Mesothelial cell of epicardium (in vitro differentiated cells): ENCODE results near the gene TMEM131L. TPM values are rescaled to one million over a fixed set of nuclear protein-coding genes. Genes with fewer than 3 reads are reported as not detected.

Experiments used
- DNase-seq, 2 experiments: peaks; one replicate each; pipeline ENCODE4 v3.0.0; 2021; ENCODE audit warnings: low spot score in 2 of 2; ENCODE audit not compliant: unreplicated experiment in 2 of 2
- H3K27ac Mint-ChIP-seq: 2 replicates; pipeline ENCODE4 v1.8.0; 2021; ENCODE audit warnings: mixed read lengths
- H3K27me3 Mint-ChIP-seq: 2 replicates; pipeline ENCODE4 v1.8.0; 2021; ENCODE audit warnings: low read depth, mixed read lengths
- H3K36me3 Mint-ChIP-seq: 2 replicates; pipeline ENCODE4 v1.8.0; 2021; ENCODE audit warnings: mixed read lengths
- H3K4me1 Mint-ChIP-seq: 2 replicates; pipeline ENCODE4 v1.8.0; 2021; ENCODE audit warnings: mixed read lengths
- H3K4me3 Mint-ChIP-seq: 2 replicates; pipeline ENCODE4 v1.8.0; 2021; ENCODE audit warnings: mild to moderate bottlenecking, moderate library complexity, mixed read lengths
- H3K9me3 Mint-ChIP-seq: 2 replicates; pipeline ENCODE4 v1.8.0; 2021; ENCODE audit warnings: mixed read lengths
- CTCF ChIP-seq: fragments of 200-600 bp; sonication (generic); IDR thresholded peaks from one replicate; pipeline ENCODE4 v1.5.0; 2021; ENCODE audit warnings: antibody characterized with exemption; ENCODE audit not compliant: unreplicated experiment
- total RNA-seq: library from RNA; stranded (reverse); gene quantifications from 3 replicates; pipeline ENCODE4 v1.2.1, GENCODE V29; 2021

Gene TMEM131L
- total RNA-seq, 1 donor from 2014 or later, result 13.9 TPM

GRCh38 chr4:153589703-153590595 is 123.8 kb downstream of the TMEM131L start:
- Mint-ChIP-seq H3K9me3 (no peaks in the 10 kb centered on the region), H3K4me1 (peaks cover 22% of the 10 kb centered on the region), H3K36me3 (peaks cover 17% of the 10 kb centered on the region), H3K27me3 (no peaks in the 10 kb centered on the region), H3K4me3 (no peak overlapping the region), H3K27ac (no peak overlapping the region)
- TF ChIP-seq CTCF, result no peak
- DNase-seq, result no peak

- no peak for TF ChIP-seq CTCF
- H3K4me3 Mint-ChIP-seq, result no peak overlapping the region
- H3K27ac Mint-ChIP-seq, result no peak overlapping the region
Measured at GRCh38 chr4:153591441-153591840, 125.3 kb downstream of the TMEM131L start.

GRCh38 chr4:153592064-153592463 is 125.9 kb downstream of the TMEM131L start:
- Mint-ChIP-seq H3K27ac (no peak overlapping the region), H3K27me3 (no peaks in the 10 kb centered on the region), H3K36me3 (peaks cover 17% of the 10 kb centered on the region), H3K4me1 (peaks cover 20% of the 10 kb centered on the region), H3K9me3 (no peaks in the 10 kb centered on the region), H3K4me3 (no peak overlapping the region)
- DNase-seq, result no peak
- TF ChIP-seq CTCF, result no peak

More at GRCh38 chr4:153591441-153591840, 125.3 kb downstream of the TMEM131L start:
- Mint-ChIP-seq H3K9me3 (no peaks in the 10 kb centered on the region), H3K36me3 (peaks cover 17% of the 10 kb centered on the region), H3K27me3 (no peaks in the 10 kb centered on the region), H3K4me1 (peaks cover 22% of the 10 kb centered on the region)
- no peak for DNase-seq

- H3K9me3 Mint-ChIP-seq, result no peaks in the 10 kb centered on the region
- no peak for TF ChIP-seq CTCF
- no peaks in the 10 kb centered on the region for H3K27me3 Mint-ChIP-seq
- peak overlapping the region; percentile 59 for H3K27ac Mint-ChIP-seq
- DNase-seq, result no peak
- peaks cover 19% of the 10 kb centered on the region for H3K36me3 Mint-ChIP-seq
- peaks cover 17% of the 10 kb centered on the region for H3K4me1 Mint-ChIP-seq
- no peak overlapping the region for H3K4me3 Mint-ChIP-seq
Measured at GRCh38 chr4:153593161-153593560, 127.0 kb downstream of the TMEM131L start.

GRCh38 chr4:153594210-153594609 is 128.1 kb downstream of the TMEM131L start:
- no peak for TF ChIP-seq CTCF
- peaks cover 18% of the 10 kb centered on the region for H3K4me1 Mint-ChIP-seq
- peak overlapping the region; percentile 73 for H3K27ac Mint-ChIP-seq
- peaks cover 4% of the 10 kb centered on the region for H3K9me3 Mint-ChIP-seq
- H3K4me3 Mint-ChIP-seq, result no peak overlapping the region
- peaks cover 23% of the 10 kb centered on the region for H3K36me3 Mint-ChIP-seq
- no peak for DNase-seq
- no peaks in the 10 kb centered on the region for H3K27me3 Mint-ChIP-seq
